Activated effector memory CD4-positive, alpha-beta T cell treated with anti-CD3 and anti-CD28 coated beads, Interleukin-2, amount 50 U/mL, for 16 hours (primary cell): ENCODE measurements around the gene ANTXR2.
"Not testable (repeated sequence)": the region's sequence is repeated elsewhere in the genome, so short reads cannot be mapped to it uniquely, and the experiment has no call there.

Source experiments
- DNase-seq: peaks from one replicate; pipeline ENCODE4 v3.0.0-alpha.2; 2020

The ANTXR2 gene

GRCh38 chr4:79904331-79904730 is 168.7 kb downstream of the ANTXR2 start:
- no peak for DNase-seq

- no peak for DNase-seq
These were observed 172.8 kb downstream of the ANTXR2 start for GRCh38 chr4:79900182-79900581.

GRCh38 chr4:79899481-79899880 is 173.5 kb downstream of the ANTXR2 start:
- DNase-seq: no peak

GRCh38 chr4:79898055-79898454 is 175.0 kb downstream of the ANTXR2 start:
- DNase-seq: no peak

GRCh38 chr4:79897174-79897573 is 175.9 kb downstream of the ANTXR2 start:
- DNase-seq: no peak

GRCh38 chr4:79893456-79893855 is 179.6 kb downstream of the ANTXR2 start:
- DNase-seq: no peak

- not testable (repeated sequence) for DNase-seq
These were observed 184.0 kb downstream of the ANTXR2 start for GRCh38 chr4:79889026-79889425.

- no peak for DNase-seq
These were observed 186.5 kb downstream of the ANTXR2 start for GRCh38 chr4:79886557-79886956.

GRCh38 chr4:79886021-79886420 is 187.0 kb downstream of the ANTXR2 start:
- no peak for DNase-seq

- no peak for DNase-seq
These were observed 189.7 kb downstream of the ANTXR2 start for GRCh38 chr4:79883290-79883689.

GRCh38 chr4:79882806-79883205 is 190.2 kb downstream of the ANTXR2 start:
- no peak for DNase-seq

GRCh38 chr4:79881407-79881806 is 191.6 kb downstream of the ANTXR2 start:
- DNase-seq: no peak

- no peak for DNase-seq
These were observed 195.5 kb downstream of the ANTXR2 start for GRCh38 chr4:79877511-79877910.

- DNase-seq: no peak
These were observed 197.6 kb downstream of the ANTXR2 start for GRCh38 chr4:79875344-79875899.

- DNase-seq: no peak
These were observed 198.8 kb downstream of the ANTXR2 start for GRCh38 chr4:79874197-79874596.

GRCh38 chr4:79872738-79873137 is 200.3 kb downstream of the ANTXR2 start:
- no peak for DNase-seq

- no peak for DNase-seq
These were observed 201.1 kb downstream of the ANTXR2 start for GRCh38 chr4:79871961-79872360.

GRCh38 chr4:79869597-79870237 is 203.3 kb downstream of the ANTXR2 start:
- DNase-seq: no peak

GRCh38 chr4:79865201-79865597 is 207.8 kb downstream of the ANTXR2 start:
- no peak for DNase-seq

GRCh38 chr4:79864500-79865200 is 208.4 kb downstream of the ANTXR2 start:
- no peak for DNase-seq

- DNase-seq: no peak
These were observed 209.7 kb downstream of the ANTXR2 start for GRCh38 chr4:79863333-79863732.

GRCh38 chr4:79862821-79863220 is 210.2 kb downstream of the ANTXR2 start:
- DNase-seq: no peak

- DNase-seq: no peak
These were observed 215.2 kb downstream of the ANTXR2 start for GRCh38 chr4:79857811-79858210.

- no peak for DNase-seq
These were observed 216.8 kb downstream of the ANTXR2 start for GRCh38 chr4:79856196-79856595.
